ENCODE results near the gene TSTD2.

- TF ChIP-seq CTCF (IDR thresholded peaks at IDR 0.05) (no peak), POLR2AphosphoS5 (IDR thresholded peaks at IDR 0.05) (no peak)
Observed at GRCh38 chr9:97593960-97594359, 39.2 kb downstream of the TSTD2 start.
